Endothelial cell (in vitro differentiated cells): Measurements from ENCODE around the gene CAMK2G. TPM values are rescaled to one million over a fixed set of nuclear protein-coding genes. Genes with fewer than 3 reads are reported as not detected.
A peak's percentile ranks its signal among the peaks of the same experiment; 100 is the strongest.

ENCODE experiments used
- DNase-seq: peaks from one replicate; pipeline ENCODE4 v3.0.0; 2021; ENCODE audit warnings: low spot score
- H3K27ac Mint-ChIP-seq: one replicate; pipeline ENCODE4 v1.8.0; 2021; ENCODE audit warnings: mixed read lengths, inconsistent platforms; ENCODE audit not compliant: unreplicated experiment
- H3K27me3 Mint-ChIP-seq: one replicate; pipeline ENCODE4 v1.8.0; 2021; ENCODE audit warnings: mild to moderate bottlenecking, moderate library complexity, mixed read lengths, inconsistent platforms; ENCODE audit not compliant: unreplicated experiment
- H3K36me3 Mint-ChIP-seq: one replicate; pipeline ENCODE4 v1.8.0; 2021; ENCODE audit warnings: mild to moderate bottlenecking, low read depth, mixed read lengths, inconsistent platforms; ENCODE audit not compliant: unreplicated experiment
- H3K4me1 Mint-ChIP-seq: one replicate; pipeline ENCODE4 v1.8.0; 2021; ENCODE audit warnings: mild to moderate bottlenecking, mixed read lengths, inconsistent platforms; ENCODE audit not compliant: unreplicated experiment
- H3K4me3 Mint-ChIP-seq: one replicate; pipeline ENCODE4 v1.8.0; 2021; ENCODE audit warnings: mild to moderate bottlenecking, mixed read lengths, inconsistent platforms; ENCODE audit not compliant: unreplicated experiment
- H3K9me3 Mint-ChIP-seq: one replicate; pipeline ENCODE4 v1.8.0; 2021; ENCODE audit warnings: mixed read lengths, inconsistent platforms; ENCODE audit not compliant: unreplicated experiment
- CTCF ChIP-seq: fragments of 200-600 bp; sonication (generic); IDR thresholded peaks from one replicate; pipeline ENCODE4 v1.5.0; 2021; ENCODE audit warnings: antibody characterized with exemption; ENCODE audit not compliant: unreplicated experiment
- total RNA-seq: library from RNA; stranded (reverse); fragmentation: NEBNext Ultra II Directional; extraction: Animal tissue kit (Norgen Biotek cat#: 25700); gene quantifications from one replicate; pipeline ENCODE4 v1.2.1, GENCODE V29; 2021; ENCODE audit not compliant: unreplicated experiment

Gene CAMK2G
- total RNA-seq, 1 donor from 2014 or later: 27.7 TPM

DNA sequence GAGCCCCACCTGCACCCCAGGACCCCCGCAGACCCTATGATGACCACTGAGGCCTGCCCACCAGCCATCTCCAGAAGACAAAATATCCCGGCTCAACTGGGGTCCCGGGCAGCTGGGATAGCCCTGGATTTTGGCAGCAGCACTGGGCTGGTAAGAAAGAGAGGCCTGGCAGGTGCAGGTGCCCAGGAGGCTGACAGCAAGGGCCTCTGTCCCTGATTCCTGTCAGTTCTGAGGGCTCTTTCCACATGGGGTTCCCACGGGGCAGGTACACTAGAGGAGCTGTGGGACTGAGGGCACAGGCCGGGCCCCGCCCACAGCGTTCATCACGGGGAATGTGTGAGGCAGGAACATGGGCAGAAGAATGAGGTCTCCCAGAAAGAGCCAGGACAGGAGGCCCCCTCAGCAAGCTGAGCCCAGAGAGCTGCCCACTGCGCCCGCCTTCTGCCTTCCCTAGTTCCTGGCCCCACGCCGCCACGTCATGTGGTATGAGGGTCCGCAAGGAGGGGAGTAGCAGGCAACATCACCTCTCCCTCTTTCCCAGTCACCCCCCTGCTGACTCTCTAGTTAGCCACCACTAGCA, 50.1 kb downstream of the CAMK2G start:
- H3K27me3 Mint-ChIP-seq: peaks cover 7% of the 10 kb centered on the region
- no peak overlapping the region for H3K27ac Mint-ChIP-seq
- H3K4me1 Mint-ChIP-seq: peaks cover under 1% of the 10 kb centered on the region
- peaks cover 15% of the 10 kb centered on the region for H3K36me3 Mint-ChIP-seq
- DNase-seq: no peak
- no peak overlapping the region for H3K4me3 Mint-ChIP-seq
- TF ChIP-seq CTCF: no peak
- H3K9me3 Mint-ChIP-seq: no peaks in the 10 kb centered on the region

DNA sequence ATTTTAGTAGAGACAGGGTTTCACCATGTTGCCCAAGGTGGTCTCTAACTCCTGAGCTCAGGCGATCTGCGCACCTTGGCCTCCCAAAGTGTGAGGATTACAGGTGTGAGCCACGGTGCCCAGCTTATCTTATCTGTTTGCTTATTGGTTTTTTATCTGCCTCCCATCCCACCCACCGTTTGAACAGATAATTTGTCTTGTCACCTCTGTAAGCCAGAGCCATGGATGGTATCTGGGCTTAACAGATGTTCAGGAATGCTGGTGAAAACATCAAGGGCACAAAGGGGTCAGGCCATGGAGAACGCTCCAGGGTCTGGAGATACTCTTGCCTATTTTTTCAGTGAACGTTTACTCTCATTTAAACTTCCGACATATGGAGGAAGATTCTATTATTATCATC, 51.0 kb downstream of the CAMK2G start:
- no peak for TF ChIP-seq CTCF
- Mint-ChIP-seq H3K4me3 (peak overlapping the region; percentile 31), H3K9me3 (no peaks in the 10 kb centered on the region), H3K27me3 (peaks cover 13% of the 10 kb centered on the region), H3K27ac (no peak overlapping the region), H3K4me1 (peaks cover 7% of the 10 kb centered on the region), H3K36me3 (peaks cover 15% of the 10 kb centered on the region)
- DNase-seq: no peak

- H3K27me3 Mint-ChIP-seq: peaks cover 19% of the 10 kb centered on the region
- peaks cover 26% of the 10 kb centered on the region for H3K36me3 Mint-ChIP-seq
- no peak for DNase-seq
- H3K9me3 Mint-ChIP-seq: no peaks in the 10 kb centered on the region
- H3K27ac Mint-ChIP-seq: no peak overlapping the region
- TF ChIP-seq CTCF: no peak
- H3K4me1 Mint-ChIP-seq: peaks cover 21% of the 10 kb centered on the region
- H3K4me3 Mint-ChIP-seq: no peak overlapping the region
Measured at GRCh38 chr10:73819513-73820093, 54.8 kb downstream of the CAMK2G start.

DNA sequence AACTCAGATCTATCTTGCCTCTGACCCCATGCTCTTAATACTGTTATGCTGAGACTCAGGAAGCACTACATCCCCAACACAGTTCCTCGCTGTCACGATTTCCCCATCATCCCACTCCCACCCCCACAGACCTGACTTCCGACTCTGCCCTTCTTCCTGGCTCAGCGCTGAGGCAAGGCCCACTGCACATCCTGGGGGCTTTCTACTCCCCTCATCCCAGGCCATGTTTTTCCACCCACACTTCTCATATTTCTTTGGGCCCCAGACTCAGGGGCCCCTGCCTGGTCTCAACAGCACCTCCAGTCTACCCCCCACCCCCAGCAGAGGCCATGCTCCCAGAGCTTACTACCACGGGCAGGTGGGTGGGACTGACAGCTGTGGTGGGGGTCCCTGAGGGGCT, 55.3 kb downstream of the CAMK2G start:
- peak overlapping the region; percentile 50 for H3K27ac Mint-ChIP-seq
- peaks cover 26% of the 10 kb centered on the region for H3K36me3 Mint-ChIP-seq
- H3K4me3 Mint-ChIP-seq: peak overlapping the region; percentile 67
- TF ChIP-seq CTCF: no peak
- H3K4me1 Mint-ChIP-seq: peaks cover 21% of the 10 kb centered on the region
- H3K9me3 Mint-ChIP-seq: no peaks in the 10 kb centered on the region
- H3K27me3 Mint-ChIP-seq: peaks cover 19% of the 10 kb centered on the region
- DNase-seq: no peak

GRCh38 chr10:73818402-73818801, 56.0 kb downstream of the CAMK2G start:
- DNase-seq: no peak
- H3K27ac Mint-ChIP-seq: no peak overlapping the region
- H3K27me3 Mint-ChIP-seq: peaks cover 19% of the 10 kb centered on the region
- H3K9me3 Mint-ChIP-seq: no peaks in the 10 kb centered on the region
- peaks cover 31% of the 10 kb centered on the region for H3K36me3 Mint-ChIP-seq
- H3K4me3 Mint-ChIP-seq: no peak overlapping the region
- no peak for TF ChIP-seq CTCF
- peaks cover 21% of the 10 kb centered on the region for H3K4me1 Mint-ChIP-seq
